ENCODE results near the gene KLF15.

KLF15 gene

DNA sequence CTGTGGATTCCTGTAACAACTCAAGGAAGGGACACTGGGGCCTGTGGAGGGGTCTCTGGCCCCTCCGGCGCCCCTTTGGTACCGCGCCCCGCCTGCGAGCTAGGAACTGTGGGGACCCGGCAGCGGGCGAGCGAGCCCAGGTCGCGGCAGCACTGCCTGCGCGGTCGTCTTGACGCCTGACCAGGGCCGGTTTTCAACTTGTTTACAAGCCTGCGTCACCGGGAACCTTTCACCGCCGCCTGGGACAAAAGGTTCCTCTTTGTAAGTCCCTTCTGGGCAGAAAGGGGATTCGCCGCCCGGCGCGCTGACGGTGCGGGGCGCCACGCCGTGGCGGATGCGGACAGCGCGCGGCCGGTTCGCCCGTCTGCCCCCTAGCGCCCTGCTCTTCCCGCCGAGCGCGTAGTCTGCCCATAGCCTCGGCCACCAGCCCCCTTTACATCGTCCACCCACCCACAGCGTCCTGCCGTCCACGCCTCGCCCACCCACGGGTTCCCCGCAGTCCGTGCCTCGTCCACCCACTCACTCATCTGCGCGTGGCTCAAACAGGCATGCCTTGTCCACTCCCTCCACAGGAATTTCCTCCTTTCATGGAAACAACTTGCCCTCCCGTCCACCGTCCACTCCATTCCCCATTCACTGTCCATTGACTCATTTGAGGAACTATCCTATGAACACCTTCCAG, 32.0 kb upstream of the KLF15 start:
- DNase-seq (ENCODE audit: low spot score), result peak; percentile 85

DNA sequence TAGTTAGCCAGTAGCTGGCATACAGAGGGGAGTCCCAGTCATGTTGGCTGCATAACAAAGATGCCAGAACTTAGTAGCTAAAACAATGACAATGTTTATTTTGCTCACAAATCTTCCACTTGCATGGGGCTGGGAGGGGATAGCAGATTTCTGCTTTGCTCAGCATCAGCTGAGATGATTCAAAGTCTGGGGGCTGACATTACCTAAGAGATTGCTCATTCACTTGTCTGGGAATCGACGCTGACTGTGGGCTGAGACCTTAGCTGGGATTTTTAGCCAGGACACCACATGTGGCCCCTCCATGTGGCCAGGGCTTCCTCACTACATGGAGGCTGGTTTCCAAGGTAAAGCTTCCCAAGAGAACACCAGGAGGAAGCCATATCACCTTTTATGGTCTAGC, 24.8 kb upstream of the KLF15 start:
- no peak for DNase-seq (ENCODE audit: low spot score)

DNA sequence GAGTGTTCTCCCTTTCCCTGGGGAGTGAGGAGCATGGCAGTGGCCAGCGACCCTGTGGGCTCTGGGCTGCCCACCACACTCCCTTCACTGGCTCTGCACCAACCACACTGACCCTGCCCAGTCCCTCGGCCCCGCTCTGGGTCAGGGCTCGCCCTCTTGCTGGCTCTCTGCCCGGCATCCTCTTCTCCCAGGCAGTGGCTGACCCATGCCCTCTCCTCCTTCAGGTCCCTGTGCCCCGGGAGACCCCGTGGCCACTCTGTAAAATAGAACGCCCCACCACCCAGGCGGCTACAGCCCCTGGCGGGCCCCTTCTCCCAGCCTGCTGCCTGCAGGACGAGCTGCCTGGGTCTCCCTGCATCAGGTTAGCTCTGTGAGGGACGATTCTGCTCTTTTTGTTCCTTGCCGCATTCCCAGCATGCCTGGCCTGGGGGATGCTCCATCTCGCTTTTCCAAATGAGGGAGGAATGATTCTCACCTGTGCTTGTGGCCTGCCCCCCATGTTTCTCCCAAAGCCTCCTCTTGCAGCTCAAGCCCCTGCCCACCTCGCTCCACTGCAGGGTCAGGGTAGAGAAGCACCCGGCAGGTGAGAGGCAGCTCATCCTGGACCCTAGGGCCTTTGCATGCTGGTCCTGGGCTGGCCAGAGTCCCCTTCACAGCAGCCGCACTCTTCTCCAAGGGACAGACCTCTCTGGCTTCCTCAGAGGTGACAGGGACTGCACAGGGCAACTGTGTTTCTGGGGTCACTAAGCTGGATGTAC, 23.0 kb upstream of the KLF15 start:
- DNase-seq (ENCODE audit: low spot score), result no peak

DNA sequence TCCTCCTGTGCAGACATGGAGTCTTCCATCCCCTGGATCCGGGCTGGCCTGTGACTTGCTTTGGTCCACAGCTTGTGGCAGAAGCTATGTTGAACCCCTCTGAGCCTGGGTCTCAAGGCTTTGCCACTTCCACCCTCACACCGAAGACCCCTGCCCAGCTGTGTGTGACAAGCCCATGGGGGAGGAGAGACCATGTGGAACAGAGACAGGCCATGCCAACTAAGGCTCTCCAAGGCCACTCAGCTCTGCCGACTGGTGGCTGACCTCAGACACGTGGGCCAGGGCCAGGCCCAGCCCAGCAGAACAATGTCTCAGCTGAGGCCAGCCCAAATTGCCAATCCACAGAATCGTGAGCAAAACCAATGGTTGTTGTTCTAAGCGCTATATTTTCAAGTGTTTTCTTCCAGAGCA, 21.1 kb upstream of the KLF15 start:
- no peak for DNase-seq (ENCODE audit: low spot score)

DNA sequence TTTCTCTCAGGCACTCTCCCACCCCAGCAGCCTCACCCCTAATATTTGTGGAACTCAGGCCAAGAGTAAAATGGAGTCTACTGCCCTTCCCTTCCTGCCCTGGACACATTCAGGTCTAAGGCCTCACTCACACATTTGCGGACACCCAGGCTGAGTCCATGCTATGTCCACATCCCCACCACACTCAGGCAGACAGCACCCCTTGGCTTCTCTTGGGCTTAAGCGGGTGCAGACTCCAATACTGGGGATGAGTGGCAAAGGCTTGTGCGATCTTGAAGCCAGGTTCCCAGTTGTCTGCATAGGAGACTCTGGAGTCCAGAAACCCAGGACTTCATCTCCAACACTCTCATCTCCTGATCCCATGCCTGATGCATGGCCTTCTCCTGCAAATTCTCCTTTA, 20.0 kb upstream of the KLF15 start:
- DNase-seq (ENCODE audit: low spot score), result no peak

DNA sequence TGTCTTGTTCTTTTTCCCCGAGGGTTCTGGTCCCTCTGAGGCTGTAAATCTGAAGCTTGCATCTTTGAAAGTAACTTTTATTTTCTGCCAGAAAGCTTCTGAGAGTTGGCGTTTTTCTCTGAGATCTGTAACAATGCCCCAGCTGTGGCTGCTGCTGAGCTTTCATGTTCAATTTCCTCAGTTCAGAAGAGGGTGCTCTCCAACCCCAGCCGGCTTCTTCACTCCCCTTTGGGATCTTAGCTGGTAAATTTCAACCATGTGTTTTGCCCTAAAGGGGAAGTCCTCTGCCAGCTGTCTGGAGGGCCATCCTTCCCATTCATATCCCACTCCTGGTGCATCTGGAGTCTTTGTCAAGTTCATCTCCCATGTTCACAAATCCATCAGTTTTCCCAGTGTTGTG, 19.2 kb upstream of the KLF15 start:
- no peak for DNase-seq (ENCODE audit: low spot score)

DNA sequence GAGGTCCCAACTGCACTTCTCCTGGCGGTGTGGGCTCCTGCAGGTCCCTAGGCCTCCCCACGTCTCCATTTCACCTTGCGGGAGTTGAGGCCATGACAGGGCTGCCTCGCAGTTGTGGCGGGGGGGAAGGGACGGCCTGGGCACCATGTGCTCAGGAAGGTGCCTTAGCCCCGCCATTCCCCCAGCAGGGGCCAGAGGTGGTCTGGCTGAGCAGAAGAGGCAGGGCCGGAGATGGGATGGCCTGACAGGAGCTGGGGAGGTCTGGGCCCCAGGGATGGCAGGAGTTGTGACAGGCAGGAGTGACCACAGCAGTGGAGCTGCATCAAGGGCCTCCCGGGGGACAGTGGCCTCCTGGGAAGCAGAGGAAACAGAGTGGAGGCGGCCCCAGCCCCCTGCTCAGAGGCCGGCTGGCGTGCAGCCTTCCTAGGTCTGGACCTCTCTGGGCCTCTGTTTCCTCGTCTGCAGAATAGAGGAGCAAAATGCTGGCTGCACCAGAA, 18.7 kb upstream of the KLF15 start:
- no peak for DNase-seq (ENCODE audit: low spot score)

DNA sequence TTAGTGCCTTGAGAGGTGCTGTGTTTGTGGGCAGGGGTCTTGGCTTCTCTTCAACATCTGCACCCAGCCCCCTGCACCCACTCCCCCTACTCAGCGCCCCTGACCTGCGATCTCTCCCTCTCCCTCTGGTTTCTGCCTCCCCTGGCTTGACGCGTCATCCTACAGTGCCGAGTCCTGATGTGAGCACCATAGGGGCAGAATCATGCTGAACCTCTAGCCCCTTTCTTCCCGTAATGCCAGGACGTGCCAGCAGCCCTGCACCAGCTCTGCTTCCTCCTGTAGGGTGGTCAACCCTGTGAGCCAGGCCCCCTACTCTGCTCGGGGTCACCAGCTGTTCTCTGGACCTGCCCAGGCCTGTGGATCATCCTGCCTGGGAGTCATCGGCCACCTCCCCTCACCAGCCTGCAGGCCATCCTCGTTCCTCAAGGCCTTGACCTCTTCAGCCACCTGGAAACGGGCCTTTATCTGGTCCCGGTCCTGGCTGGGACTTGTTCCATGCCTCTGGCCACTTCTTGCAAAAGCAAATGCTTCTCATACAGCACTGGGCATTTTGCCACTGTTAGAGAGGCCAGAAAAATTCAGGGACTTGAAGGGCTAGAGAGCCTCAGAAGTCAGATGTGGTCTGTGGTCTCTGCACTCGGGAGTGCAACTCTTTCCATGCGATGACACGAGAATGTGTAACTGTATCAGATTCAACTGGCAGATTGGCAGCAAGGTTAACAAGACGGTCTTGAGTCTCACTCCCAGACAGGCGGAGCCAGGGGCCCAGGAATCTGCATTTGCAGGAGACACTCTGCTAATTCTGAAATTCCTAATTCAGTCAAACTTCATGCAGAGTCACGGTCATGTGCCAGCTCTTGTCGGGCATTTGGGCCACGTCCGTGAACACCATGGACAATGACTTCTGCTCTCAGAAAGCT, 16.7 kb upstream of the KLF15 start:
- DNase-seq (ENCODE audit: low spot score), result peak; percentile 35

DNA sequence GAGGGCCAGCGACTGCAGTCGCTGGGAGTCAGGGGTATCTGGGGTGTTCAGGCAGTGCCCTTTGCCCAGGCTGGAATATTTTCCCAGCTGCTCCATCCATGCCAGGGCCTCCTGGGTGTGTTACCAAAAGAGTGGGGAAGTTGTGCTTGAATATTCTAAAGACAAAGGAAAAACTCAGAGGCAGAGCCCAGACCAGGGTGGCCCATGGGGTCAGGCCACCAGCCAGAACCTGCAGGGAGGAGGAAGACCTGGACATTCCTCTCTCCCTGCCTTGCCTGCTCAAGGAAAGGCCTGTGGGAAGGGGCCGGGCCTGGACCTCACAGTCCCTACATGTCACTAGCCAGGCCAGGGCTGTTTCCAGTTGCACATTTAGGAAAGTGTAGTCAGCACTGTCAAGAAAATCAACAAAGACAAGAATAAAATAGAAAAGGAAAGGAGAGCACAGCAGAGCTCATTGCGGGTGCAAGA, 16.0 kb upstream of the KLF15 start:
- DNase-seq (ENCODE audit: low spot score), result no peak

DNA sequence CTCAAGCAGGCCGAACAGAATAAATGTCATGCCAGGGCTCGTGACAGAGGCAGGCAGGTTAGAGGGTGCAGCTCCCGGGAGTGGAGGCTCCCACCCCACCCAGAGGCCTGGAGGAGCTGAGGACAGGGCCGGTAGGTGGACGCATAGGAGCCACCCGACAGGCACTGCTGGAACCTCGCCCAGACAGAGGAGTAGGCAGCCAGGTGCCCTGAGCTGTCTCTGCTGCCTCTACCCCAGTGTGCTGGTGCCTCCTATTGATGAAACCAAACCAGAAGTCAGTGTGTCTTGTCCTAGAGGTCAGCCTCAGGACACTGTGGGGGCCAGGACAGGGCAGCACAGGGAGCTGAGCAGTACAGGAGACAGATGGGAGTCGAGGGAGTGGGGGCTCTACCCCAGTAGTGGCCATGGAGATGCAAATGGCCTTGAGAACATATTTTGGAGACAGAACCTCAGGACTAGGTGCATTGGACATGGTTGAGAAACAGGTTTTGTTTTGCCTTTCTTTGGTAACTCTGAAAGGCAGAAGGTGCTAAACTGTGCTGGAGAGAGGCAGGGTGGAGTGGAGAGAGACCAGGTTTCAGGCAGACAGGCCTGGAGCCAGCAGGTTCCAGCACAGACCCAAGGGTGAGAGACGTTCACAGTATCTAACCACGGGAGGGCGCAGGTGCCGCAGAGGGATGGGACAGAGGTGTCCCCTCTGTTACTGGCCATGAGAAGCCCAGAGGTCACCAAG, 15.4 kb upstream of the KLF15 start:
- DNase-seq (ENCODE audit: low spot score), result no peak

DNA sequence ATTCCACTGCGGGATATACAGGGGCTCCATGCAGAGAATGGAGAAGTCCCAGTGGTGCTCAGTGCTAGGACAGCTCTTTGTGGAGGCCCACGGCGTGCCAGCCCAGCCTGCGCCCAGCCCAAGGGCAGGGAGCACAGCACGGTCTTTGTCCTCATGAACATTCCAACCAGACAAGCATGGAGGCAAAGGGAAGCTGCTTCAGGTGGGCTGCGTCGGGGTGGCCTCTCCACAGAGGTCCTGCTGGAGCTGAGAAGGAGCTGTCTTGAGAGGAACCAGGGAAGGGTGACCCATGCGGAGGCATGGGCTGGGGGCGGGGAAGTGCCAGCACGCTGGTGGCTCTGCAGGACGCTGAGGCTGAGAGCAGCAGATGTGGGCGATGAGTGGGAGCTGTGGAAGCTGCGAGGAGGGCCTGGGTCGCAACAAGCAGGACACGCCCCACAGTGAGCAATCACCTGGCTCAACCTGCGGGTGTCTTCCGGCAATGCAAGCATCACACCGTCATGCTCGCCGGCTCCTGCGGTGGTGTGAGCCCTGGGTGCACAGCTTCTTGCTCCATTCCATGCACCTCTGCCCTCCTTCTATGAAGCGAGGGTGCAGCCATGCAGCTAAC, 14.0 kb upstream of the KLF15 start:
- DNase-seq (ENCODE audit: low spot score), result no peak

DNA sequence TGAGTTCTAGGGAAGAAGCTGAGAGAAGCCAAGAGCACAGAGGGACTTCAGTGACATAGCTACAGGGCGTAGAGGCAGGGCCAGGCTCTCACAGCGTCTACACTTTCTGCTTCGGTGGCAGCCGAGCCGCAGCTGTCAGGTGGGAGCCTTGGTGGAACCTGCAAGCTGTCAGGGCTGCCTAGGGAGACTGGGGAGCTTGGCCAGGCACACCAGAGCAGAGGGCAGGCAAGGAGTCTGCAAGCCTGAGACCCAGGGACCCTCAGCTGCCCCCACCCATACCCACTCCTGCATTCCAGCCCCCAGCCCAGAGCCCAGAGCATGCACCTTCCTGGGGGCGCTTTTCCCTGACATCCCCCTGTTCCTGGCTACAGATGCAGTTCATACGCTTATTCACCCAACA, 13.4 kb upstream of the KLF15 start:
- no peak for DNase-seq (ENCODE audit: low spot score)

DNA sequence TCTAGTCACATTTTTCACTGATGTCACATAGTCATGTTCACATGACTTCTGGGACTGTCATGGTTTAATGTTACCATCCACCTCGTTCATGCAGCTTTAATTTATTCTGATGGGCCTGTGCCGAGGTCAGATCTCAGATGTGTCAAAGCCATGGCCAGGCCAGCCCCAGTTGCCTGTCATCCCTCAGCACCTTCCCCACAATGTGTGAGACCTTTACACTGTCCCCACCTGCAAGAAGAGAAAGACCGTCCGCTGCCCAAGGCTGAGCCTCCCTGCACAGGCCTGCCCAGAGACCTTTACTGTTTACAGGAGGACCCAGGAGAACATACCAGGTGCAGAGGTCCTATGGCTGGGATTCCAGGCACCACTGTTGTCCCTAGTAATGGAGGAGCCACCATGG, 12.8 kb upstream of the KLF15 start:
- no peak for DNase-seq (ENCODE audit: low spot score)

DNA sequence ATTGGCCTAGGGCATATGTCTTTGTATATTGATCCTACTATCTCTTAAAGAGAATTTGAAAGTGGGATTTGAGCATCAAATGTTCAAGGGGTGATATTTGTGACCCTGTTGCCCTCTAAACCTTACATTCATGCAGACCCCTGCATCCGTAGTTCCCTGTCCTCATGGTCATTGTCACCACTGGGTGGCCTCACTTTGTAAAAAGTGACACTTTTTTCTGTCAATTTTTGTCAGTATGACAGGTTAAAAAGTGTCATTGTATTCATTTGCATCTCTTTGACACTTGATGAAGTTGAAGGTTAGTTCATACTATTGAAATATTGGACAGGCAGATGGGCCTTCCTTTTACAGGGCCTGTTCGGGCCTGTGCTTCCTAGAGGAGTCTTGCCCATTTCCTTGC, 12.3 kb upstream of the KLF15 start:
- DNase-seq (ENCODE audit: low spot score), result no peak

DNA sequence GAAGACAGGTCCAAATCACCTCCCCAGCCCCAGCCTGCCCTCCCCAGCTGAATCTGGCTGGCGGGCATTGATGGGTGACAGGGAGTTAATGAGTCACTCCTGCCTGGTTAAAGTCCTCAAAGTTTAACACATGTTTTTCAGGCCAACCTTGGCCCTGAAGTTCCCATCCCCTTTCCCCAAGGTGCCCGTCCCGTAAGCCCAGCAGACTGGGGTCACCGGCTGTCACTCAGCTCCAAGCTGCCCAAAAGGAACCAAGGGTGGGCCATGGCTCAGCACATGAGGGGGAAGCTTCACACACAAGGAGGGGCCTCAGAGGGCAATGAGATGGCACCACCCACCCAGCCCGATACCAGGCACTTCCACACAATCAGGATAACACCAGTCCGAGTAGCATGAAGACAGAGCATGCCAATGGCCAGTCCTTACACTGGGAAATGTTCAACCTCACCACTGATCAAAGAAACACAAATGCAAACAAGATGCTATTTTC, 10.2 kb upstream of the KLF15 start:
- no peak for DNase-seq (ENCODE audit: low spot score)

DNA sequence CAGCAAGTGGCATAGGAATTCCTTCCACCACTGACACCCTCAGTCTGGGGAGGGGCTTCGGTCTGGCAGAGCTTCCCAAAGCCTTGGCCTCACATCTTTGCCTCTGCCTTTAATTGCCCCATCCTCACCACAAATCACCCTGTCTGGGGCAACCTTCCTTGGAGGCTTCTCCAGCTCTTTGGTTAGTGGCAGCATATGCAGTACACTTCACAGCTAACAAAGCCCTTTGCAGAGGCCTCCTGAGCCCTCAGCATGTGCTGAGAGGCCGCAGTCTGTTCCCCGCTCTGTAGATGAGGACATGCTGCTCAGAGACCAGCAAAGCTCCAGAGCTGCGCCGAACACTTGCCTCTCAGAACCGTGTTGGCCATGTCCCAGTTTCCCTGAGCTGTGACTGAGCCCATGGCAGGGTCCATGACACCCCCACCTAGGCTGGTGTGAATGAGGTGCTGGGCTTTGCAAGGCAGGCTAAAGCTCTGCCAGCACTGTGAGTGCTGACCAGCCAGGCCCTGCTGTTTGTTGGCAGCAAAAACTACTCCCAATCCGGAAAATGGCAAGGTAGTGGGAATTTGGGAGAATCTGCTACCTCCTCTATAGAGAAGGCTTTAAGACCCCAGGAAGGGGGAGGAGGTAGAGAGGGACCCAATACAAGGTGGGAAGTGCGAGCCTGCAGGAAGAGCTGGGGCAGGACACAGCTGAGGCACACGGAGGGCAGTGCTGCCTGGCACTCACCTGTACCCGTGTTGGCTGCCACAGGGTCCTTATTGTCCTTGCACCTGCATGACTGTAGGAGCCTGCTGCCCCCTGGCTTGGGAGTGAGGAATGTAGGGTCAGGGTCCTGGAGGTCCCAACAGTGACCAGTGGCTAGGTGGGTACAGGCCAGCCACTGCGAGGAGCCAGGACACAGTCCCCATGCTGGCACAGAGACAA, 8.4 kb upstream of the KLF15 start:
- no peak for DNase-seq (ENCODE audit: low spot score)

DNA sequence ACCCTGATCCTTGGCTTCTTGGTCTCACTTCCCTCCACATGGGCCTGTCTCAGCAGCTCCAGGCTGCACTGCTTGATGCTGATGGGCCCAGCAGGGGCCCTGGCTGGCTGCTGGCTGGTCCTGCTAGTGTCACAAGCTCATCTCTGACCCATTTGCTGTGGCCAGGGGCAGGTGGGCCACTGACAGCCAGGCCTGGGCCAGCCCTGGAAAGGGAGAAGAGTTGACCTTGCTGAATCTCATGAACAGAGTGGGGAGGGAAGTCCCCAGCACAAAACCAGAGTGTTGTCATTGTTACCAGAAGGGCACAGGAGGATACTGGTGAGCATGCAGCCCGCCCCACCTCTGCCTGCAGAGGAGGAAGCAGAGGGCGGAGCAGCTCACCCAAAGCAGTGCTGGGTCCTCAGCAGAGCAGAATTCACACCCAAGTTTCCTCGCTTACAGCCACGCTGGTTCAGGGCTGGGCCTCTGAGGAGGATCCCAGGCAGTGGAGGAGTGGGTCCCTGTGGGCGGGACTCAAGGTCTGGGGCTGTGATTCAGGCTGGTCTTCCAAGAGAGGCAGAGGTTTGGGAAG, 7.6 kb upstream of the KLF15 start:
- DNase-seq (ENCODE audit: low spot score), result no peak

DNA sequence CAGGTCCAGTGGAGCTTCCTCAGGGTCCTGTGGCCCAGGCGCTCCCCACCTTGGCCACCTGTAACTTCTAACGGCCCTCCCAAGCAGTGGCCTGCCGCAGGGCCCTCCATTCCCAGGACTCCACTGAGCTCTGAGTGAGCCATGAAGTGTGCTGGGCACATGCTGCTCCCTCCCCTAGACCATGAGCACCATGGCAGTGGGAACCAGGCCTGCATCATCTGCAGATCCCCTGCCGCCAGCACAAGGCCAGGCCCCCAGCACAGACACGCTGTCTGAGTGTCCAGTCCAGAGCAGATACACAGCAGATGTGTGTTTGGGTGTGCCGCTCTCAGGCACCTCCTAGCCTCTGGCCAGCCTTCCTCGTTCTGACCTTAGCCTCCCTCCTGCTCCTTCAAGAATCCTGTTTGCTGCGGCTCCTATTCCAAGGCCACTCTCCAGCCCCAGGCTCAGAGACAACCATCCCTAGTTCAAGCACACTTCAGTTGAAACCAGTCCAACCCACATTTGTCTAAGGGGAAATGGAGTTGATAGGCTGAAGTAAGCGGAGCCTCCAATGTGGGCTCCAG, 7.0 kb upstream of the KLF15 start:
- no peak for DNase-seq (ENCODE audit: low spot score)

DNA sequence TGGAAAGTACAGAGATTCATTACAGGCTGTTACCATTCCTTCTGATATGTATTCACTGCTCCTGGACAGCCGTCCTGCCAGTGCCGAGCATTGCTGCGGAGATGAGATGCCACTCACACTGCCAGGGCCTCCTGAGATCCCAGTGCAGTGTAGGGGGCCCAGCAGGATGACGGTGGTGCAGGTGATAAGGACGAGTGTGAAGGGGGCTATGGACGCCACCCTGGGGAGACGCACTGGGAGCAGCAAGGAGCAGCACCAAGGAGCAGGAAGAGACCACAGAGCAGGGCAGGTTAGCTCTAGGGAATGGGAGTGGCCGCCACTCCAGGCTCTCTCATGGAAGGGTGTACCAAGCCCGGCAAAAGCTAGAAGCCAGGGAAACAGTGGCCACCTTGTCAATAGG, 4.0 kb upstream of the KLF15 start:
- DNase-seq (ENCODE audit: low spot score), result no peak

DNA sequence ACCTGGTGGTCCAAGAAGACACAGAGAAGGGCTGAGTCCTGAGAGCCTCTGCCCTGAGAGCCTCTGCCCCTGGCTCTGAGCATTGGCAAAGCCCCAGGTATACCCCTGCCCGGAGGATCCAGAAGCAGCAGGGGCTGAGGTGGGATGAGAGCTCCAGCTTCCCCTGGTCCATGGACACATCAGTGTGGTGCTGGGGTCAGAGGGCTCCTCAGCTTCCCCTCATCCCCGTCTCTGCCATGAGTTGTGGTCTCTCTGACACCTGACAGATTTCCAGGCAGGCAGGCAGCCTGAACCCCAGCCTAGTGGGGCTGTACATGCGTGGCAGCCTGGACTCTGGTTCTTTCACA, 3.5 kb upstream of the KLF15 start:
- DNase-seq (ENCODE audit: low spot score), result no peak

Measured in putamen (tissue), 1 donor.